Measurements from ENCODE around the gene PTPRE. TPM values are rescaled to one million over a fixed set of nuclear protein-coding genes. Genes with fewer than 3 reads are reported as not detected.

The PTPRE gene
- total RNA-seq, 1 experiment from 2014 or later, result 0.70 TPM

GRCh38 chr10:128101901-128102300, 195.0 kb downstream of the PTPRE start:
- H2AFZ ChIP-seq (ENCODE audit: low read length), result no peak overlapping the region
- H3K4me3 Mint-ChIP-seq, result no peak overlapping the region

More at GRCh38 chr10:128101901-128102300, 195.0 kb downstream of the PTPRE start:
- Histone ChIP-seq H3K79me1 (ENCODE audit: insufficient read depth, low read depth, low read length, poor library complexity, severe bottlenecking) (no peaks in the 10 kb centered on the region), H3K4ac (ENCODE audit: low read depth, low read length) (no peak overlapping the region), H3K79me2 (ENCODE audit: insufficient read depth, low read length) (no peaks in the 10 kb centered on the region), H4K20me1 (ENCODE audit: control insufficient read depth, insufficient read depth, insufficient read length) (no peaks in the 10 kb centered on the region), H2BK120ac (ENCODE audit: low read depth, low read length, poor library complexity, severe bottlenecking) (no peak overlapping the region), H3T11ph (ENCODE audit: low read length) (no peak overlapping the region), H3K27ac (ENCODE audit: insufficient read length, low read depth, low read length) (no peak overlapping the region), H3K4me2 (ENCODE audit: insufficient read depth, insufficient read length, low read length) (no peak overlapping the region), H3K9ac (ENCODE audit: extremely low read depth, insufficient read length, low read length) (no peak overlapping the region), H2BK15ac (ENCODE audit: low read depth, low read length) (no peak overlapping the region), H3K56ac (ENCODE audit: insufficient read length, low read depth, low read length) (no peak overlapping the region), H3K9me3 (ENCODE audit: control insufficient read depth, low read depth, low read length) (no peaks in the 10 kb centered on the region), H2BK20ac (ENCODE audit: low read depth, low read length, poor library complexity, severe bottlenecking) (no peak overlapping the region), H2BK12ac (ENCODE audit: insufficient read length, low read depth, low read length) (no peak overlapping the region), H3K27me3 (ENCODE audit: insufficient read depth, low read length) (no peaks in the 10 kb centered on the region), H2AK5ac (ENCODE audit: insufficient read length, low read length) (no peak overlapping the region), H4K8ac (replicated peaks; ENCODE audit: insufficient read length, low read depth, low read length) (no peak overlapping the region), H4K5ac (ENCODE audit: insufficient read length, low read depth, low read length) (no peak overlapping the region), H3K18ac (ENCODE audit: insufficient read length, low read depth, low read length) (no peak overlapping the region), H2BK5ac (ENCODE audit: insufficient read length, low read length) (no peak overlapping the region), H3K4me1 (ENCODE audit: insufficient read depth, low read length) (no peaks in the 10 kb centered on the region), H3K23ac (ENCODE audit: insufficient read length, low read depth, low read length) (no peak overlapping the region), H3K23me2 (ENCODE audit: insufficient read length, low read depth, low read length, poor library complexity, severe bottlenecking) (peaks cover 2% of the 10 kb centered on the region), H4K91ac (ENCODE audit: insufficient read length, low read depth, low read length) (no peak overlapping the region), H3K14ac (ENCODE audit: insufficient read depth, low read length) (no peak overlapping the region)
- peaks cover 39 to 47% (median 42%) of the 10 kb centered on the region in 3 experiments for H3K36me3 Mint-ChIP-seq (ENCODE audit: insufficient read depth in 1 of 3, low read depth in 3 of 3)
- WGBS (ENCODE audit: extremely low coverage, insufficient read length, low lambda C conversion rate), result no CpG with 5 or more reads among the region's 1 CpG
- TF ChIP-seq CTCF (conservative IDR thresholded peaks at IDR 0.05), result no peak
- H3K4me1 Mint-ChIP-seq, result peaks cover 0 to under 1% of the 10 kb centered on the region in 2 experiments; a peak in 1 of 4 replicates
- no peaks in the 10 kb centered on the region for H3K9me3 Mint-ChIP-seq
- no peak for DNase-seq
- H3K27ac Mint-ChIP-seq, result no peak overlapping the region
- no peaks in the 10 kb centered on the region for H3K27me3 Mint-ChIP-seq (ENCODE audit: low read depth)

Data from H9 (cell line).